ENCODE data around the gene RAB34.
"Not testable (repeated sequence)": the region's sequence is repeated elsewhere in the genome, so short reads cannot be mapped to it uniquely, and the experiment has no call there.

RAB34 gene

GRCh38 chr17:28740406-28741357 lies 23.0 kb upstream of the RAB34 start:
- H3K4me1 Mint-ChIP-seq (ENCODE audit: low read depth) = peaks cover 22% of the 10 kb centered on the region
- DNase-seq (ENCODE audit: low spot score) = no peak
- no peak overlapping the region for H3K27ac Mint-ChIP-seq
- no peak overlapping the region for H3K4me3 Mint-ChIP-seq
- peaks cover 3% of the 10 kb centered on the region for H3K9me3 Mint-ChIP-seq
- H3K36me3 Mint-ChIP-seq (ENCODE audit: low read depth) = peaks cover 15% of the 10 kb centered on the region
- H3K27me3 Mint-ChIP-seq (ENCODE audit: low read depth) = no peaks in the 10 kb centered on the region

DNA sequence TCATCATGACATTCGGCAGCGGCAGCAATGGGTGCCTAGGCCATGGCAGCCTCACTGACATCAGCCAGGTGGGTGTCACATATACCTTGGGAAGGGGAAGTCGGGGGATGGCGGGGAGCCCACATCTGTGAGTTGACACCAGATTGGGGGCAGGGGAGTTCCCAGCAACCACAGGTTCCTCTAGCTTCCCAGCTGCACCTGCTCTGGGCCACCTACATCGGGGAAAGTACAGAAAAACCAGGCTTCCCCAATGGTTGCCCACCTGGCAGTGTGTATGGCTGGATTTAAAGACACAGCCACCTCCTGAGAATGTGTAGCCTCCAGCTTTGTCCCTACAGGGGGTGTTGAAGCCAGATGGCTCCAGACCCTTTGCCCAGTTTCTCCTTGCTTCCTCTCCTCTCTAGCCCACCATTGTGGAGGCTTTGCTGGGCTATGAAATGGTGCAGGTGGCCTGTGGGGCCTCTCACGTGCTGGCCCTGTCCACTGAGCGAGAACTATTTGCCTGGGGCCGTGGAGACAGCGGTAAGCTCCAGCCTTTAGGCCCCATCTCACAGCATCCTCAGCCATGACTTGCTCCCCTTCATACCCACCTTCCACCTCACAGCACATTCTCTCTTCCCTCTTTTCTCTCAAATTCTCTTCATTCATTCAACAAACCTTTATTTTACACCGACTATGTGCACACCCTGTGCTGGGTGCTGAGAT lies 21.2 kb upstream of the RAB34 start:
- Mint-ChIP-seq H3K4me1 (ENCODE audit: low read depth) (peaks cover 18% of the 10 kb centered on the region), H3K27ac (peak overlapping the region; percentile 46), H3K9me3 (peaks cover 3% of the 10 kb centered on the region), H3K4me3 (no peak overlapping the region), H3K36me3 (ENCODE audit: low read depth) (peaks cover 15% of the 10 kb centered on the region), H3K27me3 (ENCODE audit: low read depth) (no peaks in the 10 kb centered on the region)
- DNase-seq (ENCODE audit: low spot score) = peak; percentile 27

- no peak overlapping the region for H3K4me3 Mint-ChIP-seq
- H3K27ac Mint-ChIP-seq = peak overlapping the region; percentile 46
- H3K36me3 Mint-ChIP-seq (ENCODE audit: low read depth) = peaks cover 15% of the 10 kb centered on the region
- H3K4me1 Mint-ChIP-seq (ENCODE audit: low read depth) = peaks cover 16% of the 10 kb centered on the region
- H3K27me3 Mint-ChIP-seq (ENCODE audit: low read depth) = no peaks in the 10 kb centered on the region
- DNase-seq (ENCODE audit: low spot score) = no peak
- H3K9me3 Mint-ChIP-seq = peaks cover 3% of the 10 kb centered on the region
Observed at GRCh38 chr17:28737770-28738679, 20.4 kb upstream of the RAB34 start.

DNA sequence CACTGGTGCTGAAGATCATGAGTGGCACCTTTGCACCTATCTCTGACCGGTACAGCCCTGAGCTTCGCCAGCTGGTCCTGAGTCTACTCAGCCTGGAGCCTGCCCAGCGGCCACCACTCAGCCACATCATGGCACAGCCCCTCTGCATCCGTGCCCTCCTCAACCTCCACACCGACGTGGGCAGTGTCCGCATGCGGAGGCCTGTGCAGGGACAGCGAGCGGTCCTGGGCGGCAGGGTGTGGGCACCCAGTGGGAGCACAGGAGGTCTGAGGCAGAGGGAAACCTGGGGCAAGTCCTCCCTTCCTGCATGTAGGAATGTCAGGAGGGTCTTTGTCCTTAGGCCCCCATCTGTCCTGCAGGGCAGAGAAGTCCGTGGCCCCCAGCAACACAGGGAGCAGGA lies 19.6 kb upstream of the RAB34 start:
- H3K4me3 Mint-ChIP-seq = no peak overlapping the region
- no peak for DNase-seq (ENCODE audit: low spot score)
- peaks cover 3% of the 10 kb centered on the region for H3K9me3 Mint-ChIP-seq
- no peak overlapping the region for H3K27ac Mint-ChIP-seq
- peaks cover 15% of the 10 kb centered on the region for H3K36me3 Mint-ChIP-seq (ENCODE audit: low read depth)
- H3K4me1 Mint-ChIP-seq (ENCODE audit: low read depth) = peaks cover 15% of the 10 kb centered on the region
- no peaks in the 10 kb centered on the region for H3K27me3 Mint-ChIP-seq (ENCODE audit: low read depth)

- not testable (repeated sequence) for H3K27me3 Mint-ChIP-seq (ENCODE audit: low read depth); H3K4me3 Mint-ChIP-seq; H3K9me3 Mint-ChIP-seq; H3K27ac Mint-ChIP-seq; DNase-seq (ENCODE audit: low spot score)
- H3K4me1 Mint-ChIP-seq (ENCODE audit: low read depth) = peaks cover 14% of the 10 kb centered on the region
- peaks cover 15% of the 10 kb centered on the region for H3K36me3 Mint-ChIP-seq (ENCODE audit: low read depth)
Observed at GRCh38 chr17:28735913-28736769, 18.5 kb upstream of the RAB34 start.

GRCh38 chr17:28735242-28735722 lies 17.6 kb upstream of the RAB34 start:
- Mint-ChIP-seq H3K36me3 (ENCODE audit: low read depth) (peaks cover 15% of the 10 kb centered on the region), H3K4me3 (no peak overlapping the region), H3K4me1 (ENCODE audit: low read depth) (peaks cover 14% of the 10 kb centered on the region), H3K9me3 (peaks cover 3% of the 10 kb centered on the region), H3K27me3 (ENCODE audit: low read depth) (no peaks in the 10 kb centered on the region), H3K27ac (no peak overlapping the region)
- no peak for DNase-seq (ENCODE audit: low spot score)

GRCh38 chr17:28734712-28735241 lies 17.1 kb upstream of the RAB34 start:
- peaks cover 16% of the 10 kb centered on the region for H3K4me1 Mint-ChIP-seq (ENCODE audit: low read depth)
- peaks cover 14% of the 10 kb centered on the region for H3K36me3 Mint-ChIP-seq (ENCODE audit: low read depth)
- DNase-seq (ENCODE audit: low spot score) = no peak
- H3K4me3 Mint-ChIP-seq = no peak overlapping the region
- H3K9me3 Mint-ChIP-seq = peaks cover 3% of the 10 kb centered on the region
- H3K27ac Mint-ChIP-seq = no peak overlapping the region
- no peaks in the 10 kb centered on the region for H3K27me3 Mint-ChIP-seq (ENCODE audit: low read depth)

- peaks cover 6% of the 10 kb centered on the region for H3K36me3 Mint-ChIP-seq (ENCODE audit: low read depth)
- H3K4me3 Mint-ChIP-seq = no peak overlapping the region
- H3K27me3 Mint-ChIP-seq (ENCODE audit: low read depth) = no peaks in the 10 kb centered on the region
- H3K9me3 Mint-ChIP-seq = peaks cover 3% of the 10 kb centered on the region
- H3K27ac Mint-ChIP-seq = no peak overlapping the region
- no peak for DNase-seq (ENCODE audit: low spot score)
- peaks cover 14% of the 10 kb centered on the region for H3K4me1 Mint-ChIP-seq (ENCODE audit: low read depth)
Observed at GRCh38 chr17:28733346-28733745, 15.7 kb upstream of the RAB34 start.

GRCh38 chr17:28729950-28730330 lies 12.3 kb upstream of the RAB34 start:
- Mint-ChIP-seq H3K9me3 (no peaks in the 10 kb centered on the region), H3K4me1 (ENCODE audit: low read depth) (peaks cover 26% of the 10 kb centered on the region), H3K36me3 (ENCODE audit: low read depth) (peaks cover 5% of the 10 kb centered on the region), H3K27me3 (ENCODE audit: low read depth) (no peaks in the 10 kb centered on the region), H3K27ac (peak overlapping the region; percentile 47), H3K4me3 (no peak overlapping the region)
- DNase-seq (ENCODE audit: low spot score) = no peak

DNA sequence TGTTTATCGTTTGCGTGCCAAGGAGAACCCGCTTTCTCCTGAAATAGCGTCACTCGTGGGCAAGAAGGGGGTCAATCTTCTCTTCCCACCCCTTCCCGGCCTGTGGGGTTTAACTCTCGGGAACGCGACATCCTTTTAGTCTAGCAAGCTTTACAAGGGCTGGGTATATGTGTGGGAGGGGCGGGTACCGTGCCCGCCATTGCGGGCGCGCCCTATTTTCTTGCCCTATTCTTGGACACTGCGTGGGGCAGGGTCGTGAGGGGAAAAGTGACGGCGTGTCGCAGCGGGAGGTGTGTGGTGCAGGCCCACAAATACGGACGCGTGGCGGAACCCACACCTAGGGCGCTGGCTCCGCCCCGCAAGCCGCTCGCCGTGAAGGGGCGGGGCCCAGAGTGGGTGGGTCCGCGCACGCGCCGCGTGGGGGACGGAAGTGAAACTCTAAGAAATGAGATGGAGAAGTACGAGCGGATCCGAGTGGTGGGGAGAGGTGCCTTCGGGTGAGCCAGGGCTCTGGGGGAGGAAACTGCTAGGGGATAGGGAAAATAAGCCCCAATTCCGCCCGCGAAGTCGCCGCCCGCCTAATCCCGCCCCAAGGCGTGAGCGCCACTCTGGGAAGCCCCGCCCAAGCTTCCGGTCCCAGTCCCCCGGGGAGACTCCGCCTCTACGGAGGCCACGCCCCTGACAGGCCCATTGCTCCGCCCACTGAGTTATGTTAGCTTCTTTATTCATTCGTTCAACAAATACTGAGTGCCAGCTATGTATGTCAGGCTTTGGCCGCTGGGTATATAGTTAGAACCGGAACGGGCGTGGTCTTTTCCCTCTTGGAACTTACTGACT lies 10.9 kb upstream of the RAB34 start, which contains the start of gene NEK8:
TSS of gene NEK8 (plus strand) at position 425 of the 837 bp plus-strand sequence. CDS start at position 451, 26 bp downstream.
- H3K9me3 Mint-ChIP-seq = no peaks in the 10 kb centered on the region
- H3K27me3 Mint-ChIP-seq (ENCODE audit: low read depth) = no peaks in the 10 kb centered on the region
- H3K36me3 Mint-ChIP-seq (ENCODE audit: low read depth) = peaks cover 15% of the 10 kb centered on the region
- peak within 1 kb of the TSS; percentile 98 for H3K27ac Mint-ChIP-seq
- H3K4me3 Mint-ChIP-seq = peak within 1 kb of the TSS; percentile 98
- peaks cover 35% of the 10 kb centered on the region for H3K4me1 Mint-ChIP-seq (ENCODE audit: low read depth)
- peak; percentile 95 for DNase-seq (ENCODE audit: low spot score)

GRCh38 chr17:28726627-28727491 lies 9.2 kb upstream of the RAB34 start:
- H3K27me3 Mint-ChIP-seq (ENCODE audit: low read depth) = no peaks in the 10 kb centered on the region
- peak overlapping the region; percentile 98 for H3K27ac Mint-ChIP-seq
- H3K4me3 Mint-ChIP-seq = peak overlapping the region; percentile 98
- H3K4me1 Mint-ChIP-seq (ENCODE audit: low read depth) = peaks cover 42% of the 10 kb centered on the region
- DNase-seq (ENCODE audit: low spot score) = peak; percentile 93
- H3K36me3 Mint-ChIP-seq (ENCODE audit: low read depth) = peaks cover 30% of the 10 kb centered on the region
- no peaks in the 10 kb centered on the region for H3K9me3 Mint-ChIP-seq

All from T-helper 2 cell treated with Interferon-gamma antibody and Interleukin-4, amounts not matched to agents 5 μg/mL and 100 μg/mL, for 36 hours (primary cell).